SK-N-SH (cell line): ENCODE results near the gene CSPG5. TPM values are rescaled to one million over a fixed set of nuclear protein-coding genes. Genes with fewer than 3 reads are reported as not detected.
A peak's percentile ranks its signal among the peaks of the same experiment; 100 is the strongest.

Experiments
- CTCF ChIA-PET: fragments of 300-600, 350-600 bp; formaldehyde crosslinking; extraction: SDS; loops from one replicate; lab custom pipeline; 2021; lab: Yijun Ruan, JAX
- POLR2A ChIA-PET: fragments of 350-600 bp; sonication (Branson Sonifier 250); formaldehyde crosslinking; extraction: SDS; loops from one replicate; lab custom pipeline; 2020; ENCODE audit warnings: antibody characterized with exemption, inconsistent platforms; lab: Yijun Ruan, JAX
- DNase-seq: peaks from one replicate; pipeline ENCODE4 v3.0.0; 2012
- H2AFZ ChIP-seq: fragments of 200-600 bp; sonication (generic); 2 replicates; pipeline ENCODE4 v1.8.1; 2016; ENCODE audit warnings: antibody characterized with exemption, mild to moderate bottlenecking, low read depth
- H3F3A ChIP-seq: fragments of 200-600 bp; sonication (generic); replicated peaks from 2 replicates; pipeline ENCODE3; 2016; ENCODE audit warnings: antibody characterized with exemption, mild to moderate bottlenecking; ENCODE audit not compliant: insufficient read depth
- H3K27ac ChIP-seq, 2 experiments: fragments of 200-500 bp in 1 of 2; fragments of 200-600 bp in 1 of 2; sonication (Bioruptor generic) in 1 of 2; sonication (generic), shearing (Covaris generic) in 1 of 2; 2 replicates each; pipeline versions ENCODE4 v1.5.1 to v1.6.1; 2014 to 2016; ENCODE audit warnings: low read depth in 2 of 2, inconsistent platforms in 1 of 2, low read length in 1 of 2, mild to moderate bottlenecking in 1 of 2, mixed read lengths in 1 of 2
- H3K27me3 ChIP-seq: fragments of 200-600 bp; sonication (generic), shearing (Covaris generic); 2 replicates; pipeline ENCODE4 v1.6.1; 2016; ENCODE audit warnings: mixed run types; ENCODE audit not compliant: insufficient read depth
- H3K36me3 ChIP-seq, 2 experiments: fragments of 200-500 bp in 1 of 2; fragments of 200-600 bp in 1 of 2; sonication (Bioruptor generic) in 1 of 2; sonication (generic) in 1 of 2; replicated peaks in 1 of 2; 2 replicates each; pipeline versions ENCODE3 to v1.5.1; 2014 to 2016; ENCODE audit warnings: low read length in 1 of 2, mild to moderate bottlenecking in 1 of 2; ENCODE audit not compliant: insufficient read depth in 2 of 2, control insufficient read depth in 1 of 2
- H3K4me1 ChIP-seq, 2 experiments: fragments of 200-500 bp in 1 of 2; fragments of 200-600 bp in 1 of 2; sonication (Bioruptor generic) in 1 of 2; sonication (generic), shearing (Covaris generic) in 1 of 2; 2 replicates each; pipeline versions ENCODE4 v1.5.1 to v1.6.1; 2014 to 2016; ENCODE audit warnings: low read depth in 1 of 2, low read length in 1 of 2, mixed run types in 1 of 2; ENCODE audit not compliant: insufficient read depth in 2 of 2, control insufficient read depth in 1 of 2
- H3K4me2 ChIP-seq: fragments of 200-600 bp; sonication (generic), shearing (Covaris generic); 2 replicates; pipeline ENCODE4 v1.6.1; 2017; ENCODE audit warnings: mixed run types
- H3K4me3 ChIP-seq, 2 experiments: fragments of 200-500 bp in 1 of 2; fragments of 200-600 bp in 1 of 2; sonication (Bioruptor generic) in 1 of 2; sonication (generic), shearing (Covaris generic) in 1 of 2; 2 replicates each; pipeline versions ENCODE4 v1.5.1 to v1.8.1; 2014 to 2016; ENCODE audit warnings: low read depth in 2 of 2, inconsistent platforms in 1 of 2, low read length in 1 of 2, mild to moderate bottlenecking in 1 of 2, mixed read lengths in 1 of 2, moderate library complexity in 1 of 2
- H3K79me2 ChIP-seq: fragments of 200-600 bp; sonication (generic); 2 replicates; pipeline ENCODE4 v1.8.1; 2017; ENCODE audit warnings: mild to moderate bottlenecking; ENCODE audit not compliant: insufficient read depth
- H3K9ac ChIP-seq: fragments of 200-600 bp; sonication (generic); 2 replicates; pipeline ENCODE4 v1.6.1; 2017; ENCODE audit warnings: mixed run types
- H3K9me2 ChIP-seq: fragments of 200-600 bp; sonication (generic); 2 replicates; pipeline ENCODE4 v1.6.1; 2017; ENCODE audit warnings: mixed run types
- H3K9me3 ChIP-seq: fragments of 200-600 bp; sonication (generic); 2 replicates; pipeline ENCODE4 v1.6.1; 2017; ENCODE audit warnings: mixed run types, mild to moderate bottlenecking, moderate library complexity
- H4K20me1 ChIP-seq: fragments of 200-600 bp; sonication (generic); 2 replicates; pipeline ENCODE4 v1.6.1; 2017; ENCODE audit warnings: mild to moderate bottlenecking, mixed run types; ENCODE audit not compliant: insufficient read depth
- ELF1 ChIP-seq: IDR thresholded peaks from 2 replicates; pipeline ENCODE4 v1.4.0; 2012
- EP300 ChIP-seq, 2 experiments: IDR thresholded peaks; 2 replicates each; pipeline versions ENCODE4 v1.4.0 to v1.6.1; 2012; ENCODE audit warnings: borderline replicate concordance in 1 of 2, low read depth in 1 of 2, low read length in 1 of 2
- FOXM1 ChIP-seq: IDR thresholded peaks from 2 replicates; pipeline ENCODE4 v1.4.0; 2012; ENCODE audit warnings: low read depth, mild to moderate bottlenecking
- MXI1 ChIP-seq: IDR thresholded peaks from 2 replicates; pipeline ENCODE4 v1.6.1; 2012; ENCODE audit warnings: mild to moderate bottlenecking, low read depth, low read length, improper control_type of control experiment
- REST ChIP-seq: IDR thresholded peaks from 2 replicates; pipeline ENCODE4 v1.6.1; 2012; ENCODE audit warnings: mild to moderate bottlenecking, low read depth, low read length, moderate library complexity
- SMC3 ChIP-seq: IDR thresholded peaks from 2 replicates; pipeline ENCODE4 v1.6.1; 2012; ENCODE audit warnings: low read depth, low read length, improper control_type of control experiment
- TCF12 ChIP-seq: IDR thresholded peaks from 2 replicates; pipeline ENCODE4 v1.4.0; 2012
- TEAD4 ChIP-seq: IDR thresholded peaks from 2 replicates; pipeline ENCODE4 v1.4.0; 2012; ENCODE audit warnings: mild to moderate bottlenecking, borderline replicate concordance; ENCODE audit not compliant: insufficient read depth
- USF2 ChIP-seq: fragments of 150-350 bp; IDR thresholded peaks from 2 replicates; pipeline ENCODE4 v1.6.1; 2017; ENCODE audit warnings: antibody characterized with exemption, low read length, low read depth, borderline replicate concordance
- WGBS: methylation state at CpG from one replicate; pipeline ENCODE4 v1.1.6; 2017; ENCODE audit warnings: low lambda C conversion rate; 5-methylcytosine and 5-hydroxymethylcytosine counted together
- polyA plus RNA-seq, 3 experiments: library from polyadenylated mRNA; depleted of rRNA; stranded (reverse); fragments of >200 nt; gene quantifications; 2 replicates each; pipeline ENCODE4 v1.2.3, GENCODE V29; 2012

The CSPG5 gene
- 0.36 and 0.58 TPM in 2 replicates for polyA plus RNA-seq (2012; rRNA removed)
- 0.39 and 0.50 TPM in 2 replicates for polyA plus RNA-seq (2012; cell fraction: cytosol; rRNA removed)
- 0.32 and 0.46 TPM in 2 replicates for polyA plus RNA-seq (2012; cell fraction: nucleus; rRNA removed)

GRCh38 chr3:47578691-47579632 lies at the start of gene CSPG5:
TSS of gene CSPG5 (minus strand) at chr3:47578865. CDS start at chr3:47578693, 172 bp downstream.
- Histone ChIP-seq H3K4me3 (peak within 1 kb of the TSS; percentile 53 to 57), H4K20me1 (no peaks in the 10 kb centered on the region), H3K36me3 (peaks cover 0 to 2% of the 10 kb centered on the region in 2 experiments), H2AFZ (peak within 1 kb of the TSS; percentile 82), H3K9me2 (no peaks in the 10 kb centered on the region), H3K27me3 (peaks cover 7% of the 10 kb centered on the region; the same call in 1 of the 2 replicates), H3K4me2 (peak within 1 kb of the TSS; percentile 82), H3K27ac (no peak within 1 kb of the TSS), H3K9ac (no peak within 1 kb of the TSS), H3F3A (peaks cover 17% of the 10 kb centered on the region), H3K4me1 (peaks cover 0 to 13% of the 10 kb centered on the region in 2 experiments; a peak in 1 of 4 replicates), H3K79me2 (no peaks in the 10 kb centered on the region), H3K9me3 (no peaks in the 10 kb centered on the region)
- 0 out of 2 replicates have a peak, but pooled peaks have one; percentile 13 for TF ChIP-seq MXI1
- no peak for TF ChIP-seq ELF1
- TF ChIP-seq EP300 (IDR thresholded peaks at IDR 0.05; ENCODE audit: borderline replicate concordance in 1 of 2, low read depth in 1 of 2, low read length in 1 of 2), result no peak
- CTCF ChIA-PET, result interaction anchor here (0.6 to 1.5 kb wide), 2 partner anchors 46 to 103 kb away, joined by 3 read pairs; no protein-coding TSS in a partner anchor
- POLR2A ChIA-PET, result no interaction called here
- WGBS, result 34% methylated on average over 21 of the region's 121 CpGs
- DNase-seq, result peak; percentile 85

GRCh38 chr3:47628426-47628825 lies 49.8 kb upstream of the CSPG5 start:
- H3K9ac ChIP-seq, result no peak overlapping the region
- no peak overlapping the region for H2AFZ ChIP-seq
- WGBS, result 97% methylated on average over 6 of the region's 6 CpGs
- TF ChIP-seq FOXM1 (no peak), USF2 (no peak), TCF12 (no peak), REST (no peak), ELF1 (no peak), TEAD4 (no peak), SMC3 (no peak)
- H3K9me3 ChIP-seq, result no peaks in the 10 kb centered on the region
- no peaks in the 10 kb centered on the region for H3K9me2 ChIP-seq
- DNase-seq, result no peak
- H3K36me3 ChIP-seq, result peaks cover 56 to 74% of the 10 kb centered on the region in 2 experiments
- H3K4me1 ChIP-seq, result no peaks in the 10 kb centered on the region
- H3K27me3 ChIP-seq, result no peaks in the 10 kb centered on the region
- no peaks in the 10 kb centered on the region for H3K79me2 ChIP-seq
- H3K4me3 ChIP-seq, result no peak overlapping the region
- H4K20me1 ChIP-seq, result no peaks in the 10 kb centered on the region
- H3K27ac ChIP-seq, result no peak overlapping the region
- H3K4me2 ChIP-seq, result no peak overlapping the region
- CTCF ChIA-PET, result interaction anchor here (0.8 kb wide), 1 partner anchor 10 kb away, joined by 3 read pairs; no protein-coding TSS in a partner anchor
- no peaks in the 10 kb centered on the region for H3F3A ChIP-seq
- POLR2A ChIA-PET, result interaction anchor here (1.1 kb wide), 1 partner anchor 9 kb away, joined by 3 read pairs; no protein-coding TSS in a partner anchor
